Retinal pigment epithelial cell (primary cell): ENCODE measurements around the gene SHB.

Experiments
- DNase-seq: peaks from one replicate; pipeline ENCODE4 v3.0.0-alpha.2; 2010; ENCODE audit warnings: low read depth
- H3K4me3 ChIP-seq: 2 replicates; pipeline ENCODE4 v1.5.1; 2011; ENCODE audit warnings: mild to moderate bottlenecking, low read length, control low read depth, moderate library complexity
- CTCF ChIP-seq: conservative IDR thresholded peaks from 2 replicates; pipeline ENCODE4 v1.5.1; 2011; ENCODE audit warnings: low read depth, low read length, control low read depth, inconsistent platforms

The SHB gene

GRCh38 chr9:37921168-37921510 lies 147.9 kb downstream of the SHB start:
- H3K4me3 ChIP-seq, result no peak overlapping the region
- no peak for TF ChIP-seq CTCF
- DNase-seq, result no peak

GRCh38 chr9:37920471-37921167 lies 148.4 kb downstream of the SHB start:
- no peak for DNase-seq
- H3K4me3 ChIP-seq, result no peak overlapping the region
- no peak for TF ChIP-seq CTCF

- no peak for TF ChIP-seq CTCF
- no peak overlapping the region for H3K4me3 ChIP-seq
- no peak for DNase-seq
Observed at GRCh38 chr9:37919956-37920335, 149.1 kb downstream of the SHB start.

GRCh38 chr9:37919246-37919955 lies 149.6 kb downstream of the SHB start:
- no peak for DNase-seq
- TF ChIP-seq CTCF, result no peak
- no peak overlapping the region for H3K4me3 ChIP-seq

GRCh38 chr9:37918665-37919170 lies 150.3 kb downstream of the SHB start:
- no peak for DNase-seq
- TF ChIP-seq CTCF, result no peak
- H3K4me3 ChIP-seq, result no peak overlapping the region

- no peak overlapping the region for H3K4me3 ChIP-seq
- no peak for DNase-seq
- no peak for TF ChIP-seq CTCF
Observed at GRCh38 chr9:37917801-37918664, 151.0 kb downstream of the SHB start.
